ENCODE data around the gene USP16.
"Not testable (repeated sequence)": the region's sequence is repeated elsewhere in the genome, so short reads cannot be mapped to it uniquely, and the experiment has no call there.

Gene USP16

GRCh38 chr21:29002442-29003144, 21.9 kb upstream of the USP16 start:
- Histone ChIP-seq H3K27me3 (ENCODE audit: control insufficient read depth in 5 of 5, insufficient read depth in 4 of 5, low read length in 5 of 5) (no peaks in the 10 kb centered on the region), H3K9me3 (ENCODE audit: control insufficient read depth in 5 of 5, low read length in 5 of 5) (no peaks in the 10 kb centered on the region), H3K4me1 (ENCODE audit: control insufficient read depth in 5 of 5, insufficient read depth in 5 of 5, low read length in 5 of 5) (peaks cover 0 to 14% (median 7%) of the 10 kb centered on the region in 5 donors), H3K4me3 (ENCODE audit: low read depth in 1 of 5, low read length in 5 of 5) (peak overlapping the region; percentile 80 to 97 (median 85)), H3K9ac (ENCODE audit: low read length in 5 of 5) (peak overlapping the region; percentile 96 to 99 (median 98)), H3K27ac (ENCODE audit: low read depth, low read length) (peak overlapping the region; percentile 89), H3K36me3 (ENCODE audit: control insufficient read depth in 5 of 5, insufficient read depth in 5 of 5, low read length in 5 of 5) (peaks cover 5 to 13% (median 9%) of the 10 kb centered on the region in 5 donors)

- H3K9me3 ChIP-seq (ENCODE audit: control insufficient read depth in 5 of 5, low read length in 5 of 5) = no peaks in the 10 kb centered on the region
- H3K27me3 ChIP-seq (ENCODE audit: control insufficient read depth in 5 of 5, insufficient read depth in 4 of 5, low read length in 5 of 5) = no peaks in the 10 kb centered on the region
- H3K4me1 ChIP-seq (ENCODE audit: control insufficient read depth in 5 of 5, insufficient read depth in 5 of 5, low read length in 5 of 5) = peaks cover 0 to 14% (median 7%) of the 10 kb centered on the region in 5 donors
- H3K9ac ChIP-seq (ENCODE audit: low read length in 5 of 5) = no peak overlapping the region
- no peak overlapping the region for H3K27ac ChIP-seq (ENCODE audit: low read depth, low read length)
- H3K4me3 ChIP-seq (ENCODE audit: low read depth in 1 of 5, low read length in 5 of 5) = no peak overlapping the region
- peaks cover 10 to 30% (median 14%) of the 10 kb centered on the region in 5 donors for H3K36me3 ChIP-seq (ENCODE audit: control insufficient read depth in 5 of 5, insufficient read depth in 5 of 5, low read length in 5 of 5)
Measured at GRCh38 chr21:29005696-29006095, 18.8 kb upstream of the USP16 start.

GRCh38 chr21:29007135-29007534, 17.3 kb upstream of the USP16 start:
- Histone ChIP-seq H3K27me3 (ENCODE audit: control insufficient read depth in 5 of 5, insufficient read depth in 4 of 5, low read length in 5 of 5) (no peaks in the 10 kb centered on the region), H3K4me1 (ENCODE audit: control insufficient read depth in 5 of 5, insufficient read depth in 5 of 5, low read length in 5 of 5) (peaks cover 0 to 14% (median 7%) of the 10 kb centered on the region in 5 donors)

GRCh38 chr21:29007810-29008209, 16.7 kb upstream of the USP16 start:
- Histone ChIP-seq H3K36me3 (ENCODE audit: control insufficient read depth in 5 of 5, insufficient read depth in 5 of 5, low read length in 5 of 5) (peaks cover 10 to 30% (median 14%) of the 10 kb centered on the region in 5 donors), H3K4me3 (ENCODE audit: low read depth in 1 of 5, low read length in 5 of 5) (no peak overlapping the region), H3K4me1 (ENCODE audit: control insufficient read depth in 5 of 5, insufficient read depth in 5 of 5, low read length in 5 of 5) (peaks cover 0 to 10% (median 5%) of the 10 kb centered on the region in 5 donors), H3K9ac (ENCODE audit: low read length in 5 of 5) (no peak overlapping the region), H3K27ac (ENCODE audit: low read depth, low read length) (no peak overlapping the region), H3K27me3 (ENCODE audit: control insufficient read depth in 5 of 5, insufficient read depth in 4 of 5, low read length in 5 of 5) (no peaks in the 10 kb centered on the region), H3K9me3 (ENCODE audit: control insufficient read depth in 5 of 5, low read length in 5 of 5) (no peaks in the 10 kb centered on the region)

More at GRCh38 chr21:29007135-29007534, 17.3 kb upstream of the USP16 start:
- no peak overlapping the region for H3K4me3 ChIP-seq (ENCODE audit: low read depth in 1 of 5, low read length in 5 of 5)
- peaks cover 10 to 30% (median 14%) of the 10 kb centered on the region in 5 donors for H3K36me3 ChIP-seq (ENCODE audit: control insufficient read depth in 5 of 5, insufficient read depth in 5 of 5, low read length in 5 of 5)
- H3K9ac ChIP-seq (ENCODE audit: low read length in 5 of 5) = no peak overlapping the region
- H3K27ac ChIP-seq (ENCODE audit: low read depth, low read length) = no peak overlapping the region
- H3K9me3 ChIP-seq (ENCODE audit: control insufficient read depth in 5 of 5, low read length in 5 of 5) = no peaks in the 10 kb centered on the region

GRCh38 chr21:29008367-29008766, 16.1 kb upstream of the USP16 start:
- Histone ChIP-seq H3K9ac (ENCODE audit: low read length in 5 of 5) (no peak overlapping the region), H3K4me3 (ENCODE audit: low read depth in 1 of 5, low read length in 5 of 5) (no peak overlapping the region), H3K9me3 (ENCODE audit: control insufficient read depth in 5 of 5, low read length in 5 of 5) (no peaks in the 10 kb centered on the region), H3K36me3 (ENCODE audit: control insufficient read depth in 5 of 5, insufficient read depth in 5 of 5, low read length in 5 of 5) (peaks cover 10 to 30% (median 14%) of the 10 kb centered on the region in 5 donors), H3K27me3 (ENCODE audit: control insufficient read depth in 5 of 5, insufficient read depth in 4 of 5, low read length in 5 of 5) (no peaks in the 10 kb centered on the region), H3K4me1 (ENCODE audit: control insufficient read depth in 5 of 5, insufficient read depth in 5 of 5, low read length in 5 of 5) (peaks cover 0 to 6% (median 3%) of the 10 kb centered on the region in 5 donors), H3K27ac (ENCODE audit: low read depth, low read length) (no peak overlapping the region)

GRCh38 chr21:29011236-29011635, 13.2 kb upstream of the USP16 start:
- H3K9ac ChIP-seq (ENCODE audit: low read length in 5 of 5); H3K4me1 ChIP-seq (ENCODE audit: control insufficient read depth in 5 of 5, insufficient read depth in 5 of 5, low read length in 5 of 5); H3K27ac ChIP-seq (ENCODE audit: low read depth, low read length); H3K9me3 ChIP-seq (ENCODE audit: control insufficient read depth in 5 of 5, low read length in 5 of 5); H3K4me3 ChIP-seq (ENCODE audit: low read depth in 1 of 5, low read length in 5 of 5); H3K27me3 ChIP-seq (ENCODE audit: control insufficient read depth in 5 of 5, insufficient read depth in 4 of 5, low read length in 5 of 5): not testable (repeated sequence)
- H3K36me3 ChIP-seq (ENCODE audit: control insufficient read depth in 5 of 5, insufficient read depth in 5 of 5, low read length in 5 of 5) = peaks cover 10 to 24% (median 12%) of the 10 kb centered on the region in 5 donors

GRCh38 chr21:29017639-29018237, 6.7 kb upstream of the USP16 start:
- Histone ChIP-seq H3K27ac (ENCODE audit: low read depth, low read length) (no peak overlapping the region), H3K9me3 (ENCODE audit: control insufficient read depth in 5 of 5, low read length in 5 of 5) (no peaks in the 10 kb centered on the region), H3K9ac (ENCODE audit: low read length in 5 of 5) (no peak overlapping the region), H3K4me1 (ENCODE audit: control insufficient read depth in 5 of 5, insufficient read depth in 5 of 5, low read length in 5 of 5) (peaks cover 2 to 20% (median 18%) of the 10 kb centered on the region in 5 donors), H3K27me3 (ENCODE audit: control insufficient read depth in 5 of 5, insufficient read depth in 4 of 5, low read length in 5 of 5) (no peaks in the 10 kb centered on the region), H3K36me3 (ENCODE audit: control insufficient read depth in 5 of 5, insufficient read depth in 5 of 5, low read length in 5 of 5) (no peaks in the 10 kb centered on the region), H3K4me3 (ENCODE audit: low read depth in 1 of 5, low read length in 5 of 5) (peak overlapping the region in 2 of 5 donors; percentile 64 to 97)

GRCh38 chr21:29018540-29018939, 5.9 kb upstream of the USP16 start:
- H3K4me1 ChIP-seq (ENCODE audit: control insufficient read depth in 5 of 5, insufficient read depth in 5 of 5, low read length in 5 of 5) = peaks cover 2 to 20% (median 18%) of the 10 kb centered on the region in 5 donors
- H3K9me3 ChIP-seq (ENCODE audit: control insufficient read depth in 5 of 5, low read length in 5 of 5) = no peaks in the 10 kb centered on the region
- no peaks in the 10 kb centered on the region for H3K36me3 ChIP-seq (ENCODE audit: control insufficient read depth in 5 of 5, insufficient read depth in 5 of 5, low read length in 5 of 5)
- H3K4me3 ChIP-seq (ENCODE audit: low read depth in 1 of 5, low read length in 5 of 5) = peak overlapping the region; percentile 64 to 97 (median 91)
- peak overlapping the region; percentile 80 for H3K27ac ChIP-seq (ENCODE audit: low read depth, low read length)
- H3K27me3 ChIP-seq (ENCODE audit: control insufficient read depth in 5 of 5, insufficient read depth in 4 of 5, low read length in 5 of 5) = no peaks in the 10 kb centered on the region
- peak overlapping the region in 4 of 5 donors; percentile 76 to 93 (median 90) for H3K9ac ChIP-seq (ENCODE audit: low read length in 5 of 5)

- Histone ChIP-seq H3K27me3 (ENCODE audit: control insufficient read depth in 5 of 5, insufficient read depth in 4 of 5, low read length in 5 of 5) (no peaks in the 10 kb centered on the region), H3K9me3 (ENCODE audit: control insufficient read depth in 5 of 5, low read length in 5 of 5) (no peaks in the 10 kb centered on the region), H3K4me1 (ENCODE audit: control insufficient read depth in 5 of 5, insufficient read depth in 5 of 5, low read length in 5 of 5) (peaks cover 7 to 37% (median 33%) of the 10 kb centered on the region in 5 donors), H3K36me3 (ENCODE audit: control insufficient read depth in 5 of 5, insufficient read depth in 5 of 5, low read length in 5 of 5) (no peaks in the 10 kb centered on the region), H3K4me3 (ENCODE audit: low read depth in 1 of 5, low read length in 5 of 5) (no peak overlapping the region), H3K27ac (ENCODE audit: low read depth, low read length) (no peak overlapping the region), H3K9ac (ENCODE audit: low read length in 5 of 5) (no peak overlapping the region)
Measured at GRCh38 chr21:29022166-29022565, 2.3 kb upstream of the USP16 start.

- no peaks in the 10 kb centered on the region for H3K9me3 ChIP-seq (ENCODE audit: control insufficient read depth in 5 of 5, low read length in 5 of 5)
- H3K4me3 ChIP-seq (ENCODE audit: low read depth in 1 of 5, low read length in 5 of 5) = peak overlapping the region; percentile 78 to 97 (median 95)
- H3K27ac ChIP-seq (ENCODE audit: low read depth, low read length) = peak overlapping the region; percentile 97
- H3K9ac ChIP-seq (ENCODE audit: low read length in 5 of 5) = peak overlapping the region; percentile 93 to 99 (median 99)
- H3K27me3 ChIP-seq (ENCODE audit: control insufficient read depth in 5 of 5, insufficient read depth in 4 of 5, low read length in 5 of 5) = no peaks in the 10 kb centered on the region
- H3K36me3 ChIP-seq (ENCODE audit: control insufficient read depth in 5 of 5, insufficient read depth in 5 of 5, low read length in 5 of 5) = peaks cover 0 to 6% (median 2%) of the 10 kb centered on the region in 5 donors
- H3K4me1 ChIP-seq (ENCODE audit: control insufficient read depth in 5 of 5, insufficient read depth in 5 of 5, low read length in 5 of 5) = peaks cover 5 to 26% (median 17%) of the 10 kb centered on the region in 5 donors
Measured at GRCh38 chr21:29025328-29025713, 853 bp downstream of the USP16 start.

Measured in subcutaneous abdominal adipose tissue (tissue), 5 donors.